MM.1S (cell line): Measurements from ENCODE around the gene PTPRG.

Source experiments
- CTCF ChIP-seq: fragments of 300-600 bp; sonication (generic); IDR thresholded peaks from 2 replicates; pipeline ENCODE4 v1.5.1; 2016; ENCODE audit warnings: antibody characterized with exemption, low read length, mixed read lengths
- EZH2 ChIP-seq: fragments of 300-600 bp; sonication (generic); optimal IDR thresholded peaks from 2 replicates; pipeline ENCODE3; 2017; ENCODE audit warnings: low read depth, mild to moderate bottlenecking, antibody characterized with exemption, low read length, mixed read lengths
- EZH2phosphoT487 ChIP-seq: fragments of 300-600 bp; sonication (generic); IDR thresholded peaks from 2 replicates; pipeline ENCODE4 v1.6.1; 2018; ENCODE audit warnings: antibody characterized with exemption, low read length

- TF ChIP-seq EZH2phosphoT487: no peak
- TF ChIP-seq CTCF: peak; percentile 35
- no peak for TF ChIP-seq EZH2
Measured at GRCh38 chr3:62238431-62238830, 677.1 kb downstream of the PTPRG start.
